ENCODE data around the gene ILRUN.
"Not testable (repeated sequence)": the region's sequence is repeated elsewhere in the genome, so short reads cannot be mapped to it uniquely, and the experiment has no call there.

GRCh38 chr6:34655876-34656377 is 40.6 kb downstream of the ILRUN start:
- TF ChIP-seq HSF4 (CRISPR knock-in tag; IDR thresholded peaks at IDR 0.05; ENCODE audit: borderline replicate concordance); ZNF511 (CRISPR knock-in tag; IDR thresholded peaks at IDR 0.05); JUN (IDR thresholded peaks at IDR 0.05; ENCODE audit: borderline replicate concordance, low read depth, low read length); JUN (CRISPR knock-in tag; IDR thresholded peaks at IDR 0.05; ENCODE audit: borderline replicate concordance): not testable (repeated sequence)

Measured in K562 (cell line).